Right atrium auricular region (tissue), 2 donors: ENCODE measurements around the gene ATP2A1. TPM values are rescaled to one million over a fixed set of nuclear protein-coding genes. Genes with fewer than 3 reads are reported as not detected.

Experiments used
- DNase-seq: peaks from one replicate; pipeline ENCODE4 v3.0.0-alpha.2; 2019; ENCODE audit warnings: low spot score
- H3K27ac ChIP-seq, 2 donors: fragments of 200-600 bp; sonication (generic); 1 replicate in 1 of 2; 2 replicates in 1 of 2; pipeline ENCODE4 v1.5.1; 2016 to 2019
- H3K27me3 ChIP-seq, 2 donors: fragments of 200-600 bp; sonication (generic); one replicate each; pipeline versions ENCODE4 v1.5.1 to v1.6.0; 2017 to 2019
- H3K36me3 ChIP-seq: fragments of 200-600 bp; sonication (generic); one replicate; pipeline ENCODE4 v1.5.1; 2016
- H3K4me1 ChIP-seq, 2 donors: fragments of 200-600 bp; sonication (generic); one replicate each; pipeline versions ENCODE4 v1.5.1 to v1.6.0; 2017 to 2019
- H3K4me3 ChIP-seq, 2 donors: fragments of 200-600 bp; sonication (generic); 1 replicate in 1 of 2; 2 replicates in 1 of 2; pipeline ENCODE4 v1.5.1; 2017 to 2019; ENCODE audit warnings: mild to moderate bottlenecking in 1 of 2, moderate library complexity in 1 of 2
- H3K9me3 ChIP-seq, 2 donors: fragments of 200-600 bp; sonication (generic); one replicate each; pipeline ENCODE4 v1.5.1; 2019
- total RNA-seq, 2 donors: library from RNA; depleted of rRNA; stranded (reverse); fragments of >200 nt; gene quantifications; one replicate each; pipeline ENCODE4 v1.1.0, GENCODE V29; 2016
- TF ChIP-seq, protein P1 (sequence below), 2 donors: fragments of 200-600 bp; sonication (generic); IDR thresholded peaks; one replicate each; pipeline ENCODE4 v1.5.1; 2019; ENCODE audit warnings: antibody characterized with exemption in 2 of 2

ATP2A1 gene
- total RNA-seq, 2 donors from 2014 or later = 0.26 TPM; not detected in 1

DNA sequence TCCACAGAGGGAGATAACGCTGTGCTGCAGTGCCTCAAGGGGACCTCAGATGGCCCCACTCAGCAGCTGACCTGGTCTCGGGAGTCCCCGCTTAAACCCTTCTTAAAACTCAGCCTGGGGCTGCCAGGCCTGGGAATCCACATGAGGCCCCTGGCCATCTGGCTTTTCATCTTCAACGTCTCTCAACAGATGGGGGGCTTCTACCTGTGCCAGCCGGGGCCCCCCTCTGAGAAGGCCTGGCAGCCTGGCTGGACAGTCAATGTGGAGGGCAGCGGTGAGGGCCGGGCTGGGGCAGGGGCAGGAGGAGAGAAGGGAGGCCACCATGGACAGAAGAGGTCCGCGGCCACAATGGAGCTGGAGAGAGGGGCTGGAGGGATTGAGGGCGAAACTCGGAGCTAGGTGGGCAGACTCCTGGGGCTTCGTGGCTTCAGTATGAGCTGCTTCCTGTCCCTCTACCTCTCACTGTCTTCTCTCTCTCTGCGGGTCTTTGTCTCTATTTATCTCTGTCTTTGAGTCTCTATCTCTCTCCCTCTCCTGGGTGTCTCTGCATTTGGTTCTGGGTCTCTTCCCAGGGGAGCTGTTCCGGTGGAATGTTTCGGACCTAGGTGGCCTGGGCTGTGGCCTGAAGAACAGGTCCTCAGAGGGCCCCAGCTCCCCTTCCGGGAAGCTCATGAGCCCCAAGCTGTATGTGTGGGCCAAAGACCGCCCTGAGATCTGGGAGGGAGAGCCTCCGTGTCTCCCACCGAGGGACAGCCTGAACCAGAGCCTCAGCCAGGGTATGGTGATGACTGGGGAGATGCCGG is 54.3 kb downstream of the ATP2A1 start:
- no peak for DNase-seq
- TF ChIP-seq, protein P1, sequence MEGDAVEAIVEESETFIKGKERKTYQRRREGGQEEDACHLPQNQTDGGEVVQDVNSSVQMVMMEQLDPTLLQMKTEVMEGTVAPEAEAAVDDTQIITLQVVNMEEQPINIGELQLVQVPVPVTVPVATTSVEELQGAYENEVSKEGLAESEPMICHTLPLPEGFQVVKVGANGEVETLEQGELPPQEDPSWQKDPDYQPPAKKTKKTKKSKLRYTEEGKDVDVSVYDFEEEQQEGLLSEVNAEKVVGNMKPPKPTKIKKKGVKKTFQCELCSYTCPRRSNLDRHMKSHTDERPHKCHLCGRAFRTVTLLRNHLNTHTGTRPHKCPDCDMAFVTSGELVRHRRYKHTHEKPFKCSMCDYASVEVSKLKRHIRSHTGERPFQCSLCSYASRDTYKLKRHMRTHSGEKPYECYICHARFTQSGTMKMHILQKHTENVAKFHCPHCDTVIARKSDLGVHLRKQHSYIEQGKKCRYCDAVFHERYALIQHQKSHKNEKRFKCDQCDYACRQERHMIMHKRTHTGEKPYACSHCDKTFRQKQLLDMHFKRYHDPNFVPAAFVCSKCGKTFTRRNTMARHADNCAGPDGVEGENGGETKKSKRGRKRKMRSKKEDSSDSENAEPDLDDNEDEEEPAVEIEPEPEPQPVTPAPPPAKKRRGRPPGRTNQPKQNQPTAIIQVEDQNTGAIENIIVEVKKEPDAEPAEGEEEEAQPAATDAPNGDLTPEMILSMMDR (IDR thresholded peaks at IDR 0.05) = no peak
- Histone ChIP-seq H3K4me3 (no peak overlapping the region), H3K9me3 (no peaks in the 10 kb centered on the region), H3K27ac (no peak overlapping the region), H3K36me3 (no peaks in the 10 kb centered on the region), H3K27me3 (no peaks in the 10 kb centered on the region), H3K4me1 (no peaks in the 10 kb centered on the region)

DNA sequence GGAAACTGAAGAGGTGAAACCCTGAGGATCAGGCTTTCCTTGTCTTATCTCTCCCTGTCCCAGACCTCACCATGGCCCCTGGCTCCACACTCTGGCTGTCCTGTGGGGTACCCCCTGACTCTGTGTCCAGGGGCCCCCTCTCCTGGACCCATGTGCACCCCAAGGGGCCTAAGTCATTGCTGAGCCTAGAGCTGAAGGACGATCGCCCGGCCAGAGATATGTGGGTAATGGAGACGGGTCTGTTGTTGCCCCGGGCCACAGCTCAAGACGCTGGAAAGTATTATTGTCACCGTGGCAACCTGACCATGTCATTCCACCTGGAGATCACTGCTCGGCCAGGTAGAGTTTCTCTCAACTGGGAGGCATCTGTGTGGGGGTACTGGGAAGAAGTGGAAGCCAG is 54.9 kb downstream of the ATP2A1 start:
- no peaks in the 10 kb centered on the region for H3K36me3 ChIP-seq
- no peak overlapping the region for H3K4me3 ChIP-seq
- H3K27ac ChIP-seq = no peak overlapping the region
- H3K9me3 ChIP-seq = no peaks in the 10 kb centered on the region
- no peaks in the 10 kb centered on the region for H3K27me3 ChIP-seq
- H3K4me1 ChIP-seq = no peaks in the 10 kb centered on the region
- TF ChIP-seq, protein P1 (IDR thresholded peaks at IDR 0.05) = no peak
- DNase-seq = no peak

DNA sequence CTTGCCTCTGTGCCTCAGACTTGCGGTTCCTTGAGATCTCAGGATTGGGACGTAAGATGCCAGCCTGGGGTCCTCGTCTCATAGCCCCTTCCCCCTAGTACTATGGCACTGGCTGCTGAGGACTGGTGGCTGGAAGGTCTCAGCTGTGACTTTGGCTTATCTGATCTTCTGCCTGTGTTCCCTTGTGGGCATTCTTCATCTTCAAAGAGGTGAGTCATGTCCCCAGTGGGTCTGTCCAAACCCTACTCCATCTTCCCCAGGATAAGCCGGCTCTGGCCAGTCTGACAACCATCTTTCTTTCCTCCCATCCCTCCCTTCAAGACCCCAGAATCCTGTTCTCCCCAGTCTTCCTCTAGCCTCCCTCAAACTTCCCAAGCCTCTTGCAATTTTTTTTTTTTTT is 57.1 kb downstream of the ATP2A1 start:
- Histone ChIP-seq H3K27me3 (no peaks in the 10 kb centered on the region), H3K27ac (no peak overlapping the region), H3K9me3 (no peaks in the 10 kb centered on the region), H3K4me3 (no peak overlapping the region), H3K36me3 (no peaks in the 10 kb centered on the region), H3K4me1 (no peaks in the 10 kb centered on the region)
- no peak for DNase-seq
- TF ChIP-seq, protein P1 (IDR thresholded peaks at IDR 0.05) = no peak

DNA sequence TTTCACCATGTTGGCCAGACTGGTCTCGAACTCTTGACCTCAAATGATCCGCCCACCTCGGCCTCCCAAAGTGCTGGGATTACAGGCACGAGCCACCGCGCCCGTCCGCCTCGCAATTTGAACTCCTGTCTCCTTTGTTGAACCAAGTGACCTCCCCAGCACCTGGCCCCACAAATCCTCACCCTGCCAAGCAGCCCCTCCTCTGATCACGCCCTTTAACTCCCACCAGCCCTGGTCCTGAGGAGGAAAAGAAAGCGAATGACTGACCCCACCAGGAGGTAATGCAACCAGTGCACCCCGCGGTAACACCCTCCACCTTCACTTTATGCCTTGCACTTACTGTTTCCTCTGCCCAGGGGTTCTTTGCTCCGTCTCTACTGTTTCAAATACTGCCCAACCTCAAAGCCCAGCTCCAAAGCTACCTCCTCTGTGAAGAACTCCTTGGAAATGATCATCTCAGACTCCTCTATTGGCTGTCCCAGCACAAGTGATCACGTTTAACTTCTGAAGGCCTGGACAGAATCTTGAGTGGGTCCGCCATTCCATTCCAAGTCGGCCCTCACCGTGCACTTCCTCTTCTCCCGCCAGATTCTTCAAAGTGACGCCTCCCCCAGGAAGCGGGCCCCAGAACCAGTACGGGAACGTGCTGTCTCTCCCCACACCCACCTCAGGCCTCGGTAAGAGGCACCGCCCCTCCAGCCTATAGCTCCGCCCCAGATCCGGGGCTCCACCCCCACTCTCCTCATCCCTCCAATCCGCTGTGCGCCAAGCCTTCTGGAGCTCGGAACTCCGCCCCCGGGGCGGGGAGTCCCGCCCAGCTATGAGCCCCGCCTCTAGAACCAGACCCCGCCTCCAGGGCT is 57.9 kb downstream of the ATP2A1 start:
- Histone ChIP-seq H3K4me3 (peak overlapping the region in 1 of 2 donors; percentile 34), H3K27ac (no peak overlapping the region), H3K27me3 (no peaks in the 10 kb centered on the region), H3K9me3 (no peaks in the 10 kb centered on the region), H3K36me3 (no peaks in the 10 kb centered on the region), H3K4me1 (no peaks in the 10 kb centered on the region)
- TF ChIP-seq, protein P1 (IDR thresholded peaks at IDR 0.05) = no peak
- DNase-seq = peak; percentile 80

DNA sequence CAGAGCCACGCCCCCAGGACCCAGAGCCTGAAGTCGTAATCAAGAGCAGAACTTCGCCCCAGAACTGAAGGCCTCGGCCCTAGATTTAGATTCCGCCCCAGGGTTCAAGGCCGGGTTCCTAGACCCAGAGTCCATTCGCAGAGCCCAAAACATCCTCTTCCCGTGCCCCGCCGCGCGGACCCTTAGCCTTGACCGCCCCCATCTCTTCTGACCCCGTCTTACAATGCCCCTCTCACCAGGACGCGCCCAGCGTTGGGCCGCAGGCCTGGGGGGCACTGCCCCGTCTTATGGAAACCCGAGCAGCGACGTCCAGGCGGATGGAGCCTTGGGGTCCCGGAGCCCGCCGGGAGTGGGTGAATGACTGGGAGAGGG is 58.5 kb downstream of the ATP2A1 start:
- no peaks in the 10 kb centered on the region for H3K9me3 ChIP-seq
- H3K4me3 ChIP-seq = peak overlapping the region in 1 of 2 donors; percentile 34
- H3K27ac ChIP-seq = no peak overlapping the region
- TF ChIP-seq, protein P1 (IDR thresholded peaks at IDR 0.05) = no peak
- no peaks in the 10 kb centered on the region for H3K4me1 ChIP-seq
- H3K27me3 ChIP-seq = no peaks in the 10 kb centered on the region
- H3K36me3 ChIP-seq = no peaks in the 10 kb centered on the region
- DNase-seq = no peak
